ENCODE results near the gene C10orf71.
A peak's percentile ranks its signal among the peaks of the same experiment; 100 is the strongest.

The C10orf71 gene

GRCh38 chr10:49281461-49281860 lies 17.5 kb upstream of the C10orf71 start:
- H3K4me3 ChIP-seq (ENCODE audit: low read length), result no peak overlapping the region
- peaks cover 8% of the 10 kb centered on the region; the same call in 1 of the 2 replicates for H3K27me3 ChIP-seq (ENCODE audit: control insufficient read depth, low read length)
- no peaks in the 10 kb centered on the region for H3K36me3 ChIP-seq (ENCODE audit: control insufficient read depth, low read length)
- H3F3A ChIP-seq (ENCODE audit: control insufficient read depth, insufficient read depth), result no peaks in the 10 kb centered on the region
- TF ChIP-seq EZH2phosphoT487 (IDR thresholded peaks at IDR 0.05; ENCODE audit: borderline replicate concordance, low read length) (no peak), CTCF (IDR thresholded peaks at IDR 0.05; ENCODE audit: low read depth, low read length, poor library complexity, severe bottlenecking) (peak; percentile 77)
- H4K20me1 ChIP-seq (ENCODE audit: control insufficient read depth, insufficient read depth, low read depth, low read length), result no peaks in the 10 kb centered on the region
- no peak overlapping the region for H3K4me2 ChIP-seq (ENCODE audit: low read length)
- H3K4me1 ChIP-seq (ENCODE audit: control insufficient read depth, low read length), result no peaks in the 10 kb centered on the region
- H3K27ac ChIP-seq (ENCODE audit: low read depth, low read length), result no peak overlapping the region
- no peaks in the 10 kb centered on the region for H3K9me3 ChIP-seq (ENCODE audit: control insufficient read depth, insufficient read depth, low read length)
- no peaks in the 10 kb centered on the region for H3K9me2 ChIP-seq (replicated peaks; ENCODE audit: control insufficient read depth, low read length)
- no peaks in the 10 kb centered on the region for H3K79me2 ChIP-seq (ENCODE audit: control insufficient read depth, low read length)

- no peaks in the 10 kb centered on the region for H3K36me3 ChIP-seq (ENCODE audit: control insufficient read depth, low read length)
- H3K27ac ChIP-seq (ENCODE audit: low read depth, low read length), result no peak overlapping the region
- TF ChIP-seq CTCF (IDR thresholded peaks at IDR 0.05; ENCODE audit: low read depth, low read length, poor library complexity, severe bottlenecking) (no peak), EZH2phosphoT487 (IDR thresholded peaks at IDR 0.05; ENCODE audit: borderline replicate concordance, low read length) (no peak)
- no peaks in the 10 kb centered on the region for H3K4me1 ChIP-seq (ENCODE audit: control insufficient read depth, low read length)
- H3K9me2 ChIP-seq (replicated peaks; ENCODE audit: control insufficient read depth, low read length), result no peaks in the 10 kb centered on the region
- H3K9me3 ChIP-seq (ENCODE audit: control insufficient read depth, insufficient read depth, low read length), result no peaks in the 10 kb centered on the region
- peaks cover 8% of the 10 kb centered on the region; the same call in 1 of the 2 replicates for H3K27me3 ChIP-seq (ENCODE audit: control insufficient read depth, low read length)
- H3F3A ChIP-seq (ENCODE audit: control insufficient read depth, insufficient read depth), result no peaks in the 10 kb centered on the region
- no peak overlapping the region for H3K4me2 ChIP-seq (ENCODE audit: low read length)
- no peaks in the 10 kb centered on the region for H4K20me1 ChIP-seq (ENCODE audit: control insufficient read depth, insufficient read depth, low read depth, low read length)
- no peaks in the 10 kb centered on the region for H3K79me2 ChIP-seq (ENCODE audit: control insufficient read depth, low read length)
- H3K4me3 ChIP-seq (ENCODE audit: low read length), result no peak overlapping the region
These were observed 16.7 kb upstream of the C10orf71 start for GRCh38 chr10:49282306-49282705.

GRCh38 chr10:49282879-49283341 lies 16.1 kb upstream of the C10orf71 start:
- Histone ChIP-seq H3K4me1 (ENCODE audit: control insufficient read depth, low read length) (no peaks in the 10 kb centered on the region), H3K4me3 (ENCODE audit: low read length) (no peak overlapping the region), H3K27me3 (ENCODE audit: control insufficient read depth, low read length) (peaks cover 8% of the 10 kb centered on the region; the same call in 1 of the 2 replicates), H3K9me2 (replicated peaks; ENCODE audit: control insufficient read depth, low read length) (no peaks in the 10 kb centered on the region), H3F3A (ENCODE audit: control insufficient read depth, insufficient read depth) (no peaks in the 10 kb centered on the region), H4K20me1 (ENCODE audit: control insufficient read depth, insufficient read depth, low read depth, low read length) (no peaks in the 10 kb centered on the region), H3K9me3 (ENCODE audit: control insufficient read depth, insufficient read depth, low read length) (no peaks in the 10 kb centered on the region), H3K36me3 (ENCODE audit: control insufficient read depth, low read length) (no peaks in the 10 kb centered on the region), H3K4me2 (ENCODE audit: low read length) (no peak overlapping the region), H3K27ac (ENCODE audit: low read depth, low read length) (no peak overlapping the region), H3K79me2 (ENCODE audit: control insufficient read depth, low read length) (no peaks in the 10 kb centered on the region)
- TF ChIP-seq EZH2phosphoT487 (IDR thresholded peaks at IDR 0.05; ENCODE audit: borderline replicate concordance, low read length) (no peak), CTCF (IDR thresholded peaks at IDR 0.05; ENCODE audit: low read depth, low read length, poor library complexity, severe bottlenecking) (no peak)

All from DOHH2 (cell line).